ENCODE results near the gene FAM135A.
"Not testable (repeated sequence)": the region's sequence is repeated elsewhere in the genome, so short reads cannot be mapped to it uniquely, and the experiment has no call there.

FAM135A gene

DNA sequence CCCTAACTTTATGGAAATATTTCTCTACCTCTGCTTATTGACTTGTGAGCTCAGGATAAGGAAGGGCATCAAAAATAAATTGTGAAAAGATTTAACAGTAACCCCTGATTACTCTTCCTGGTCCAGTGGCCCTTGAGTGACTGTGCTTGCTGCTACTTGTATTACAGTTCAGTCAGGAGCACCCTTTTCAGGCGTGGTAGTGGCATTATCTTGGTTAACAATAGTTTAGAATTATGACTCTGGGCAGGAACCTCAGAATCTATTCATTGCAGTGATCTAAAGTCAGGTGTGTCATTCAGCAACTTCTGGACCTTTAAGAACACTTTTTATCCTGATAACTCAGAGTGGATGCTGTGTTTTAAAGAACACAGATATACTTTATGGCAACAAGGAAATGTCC, 43.4 kb downstream of the FAM135A start:
- peaks cover 10% of the 10 kb centered on the region for H3K36me3 ChIP-seq (ENCODE audit: control insufficient read depth, insufficient read depth, low read length)
- no peaks in the 10 kb centered on the region for H3K27me3 ChIP-seq (ENCODE audit: control insufficient read depth, insufficient read depth, low read length, poor library complexity, severe bottlenecking)
- H3K27ac ChIP-seq (ENCODE audit: insufficient read depth, low read depth, low read length, poor library complexity, severe bottlenecking), result no peak overlapping the region
- H3K4me1 ChIP-seq (ENCODE audit: control insufficient read depth, insufficient read depth, low read length), result no peaks in the 10 kb centered on the region
- no peak overlapping the region for H3K4me3 ChIP-seq (ENCODE audit: insufficient read depth, low read depth, low read length)
- 92 to 95% methylated on average over 1 of the region's 1 CpG for WGBS, 2 experiments
- no peaks in the 10 kb centered on the region for H3K9me3 ChIP-seq (ENCODE audit: control insufficient read depth, low read length)

DNA sequence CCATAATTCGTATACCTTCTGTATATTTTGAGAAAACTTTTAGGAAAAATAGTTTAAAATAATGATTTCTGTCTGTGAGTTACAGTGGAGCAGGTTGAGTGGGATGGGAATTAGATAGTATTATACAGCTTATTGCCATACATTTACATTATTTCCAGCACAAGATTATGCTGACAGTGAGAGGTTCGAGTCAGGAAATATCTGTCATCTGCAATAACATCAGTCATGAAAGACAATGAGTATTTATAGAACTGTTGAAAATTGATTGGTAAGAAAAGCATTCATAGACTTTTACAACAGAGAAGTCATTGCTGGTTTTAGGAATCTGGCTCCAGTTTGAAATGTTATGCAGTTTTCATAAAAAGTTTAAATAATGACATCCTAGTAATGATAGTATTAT, 45.9 kb downstream of the FAM135A start:
- Histone ChIP-seq H3K27ac (ENCODE audit: insufficient read depth, low read depth, low read length, poor library complexity, severe bottlenecking) (no peak overlapping the region), H3K9me3 (ENCODE audit: control insufficient read depth, low read length) (no peaks in the 10 kb centered on the region), H3K4me1 (ENCODE audit: control insufficient read depth, insufficient read depth, low read length) (no peaks in the 10 kb centered on the region), H3K36me3 (ENCODE audit: control insufficient read depth, insufficient read depth, low read length) (no peaks in the 10 kb centered on the region), H3K27me3 (ENCODE audit: control insufficient read depth, insufficient read depth, low read length, poor library complexity, severe bottlenecking) (no peaks in the 10 kb centered on the region), H3K4me3 (ENCODE audit: insufficient read depth, low read depth, low read length) (no peak overlapping the region)
- WGBS, 2 experiments, result 89 to 100% methylated on average over 1 of the region's 2 CpGs

DNA sequence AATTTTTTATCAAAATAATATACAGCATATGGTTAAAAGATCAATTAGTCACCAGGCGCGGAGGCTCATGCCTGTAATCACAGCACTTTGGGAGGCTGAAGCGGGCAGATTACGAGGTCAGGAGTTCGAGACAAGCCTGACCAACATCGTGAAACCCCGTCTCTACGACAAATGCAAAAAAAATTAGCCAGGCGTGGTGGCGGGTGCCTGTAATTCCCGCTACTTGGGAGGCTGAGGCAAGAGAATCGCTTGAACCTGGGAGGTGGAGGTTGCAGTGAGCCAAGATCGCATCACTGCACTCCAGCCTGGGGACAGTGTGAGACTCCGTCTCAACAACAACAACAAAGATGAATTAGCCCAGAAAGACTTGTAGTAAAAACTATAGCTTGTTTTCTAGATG, 46.4 kb downstream of the FAM135A start:
- not testable (repeated sequence) for H3K27me3 ChIP-seq (ENCODE audit: control insufficient read depth, insufficient read depth, low read length, poor library complexity, severe bottlenecking); H3K27ac ChIP-seq (ENCODE audit: insufficient read depth, low read depth, low read length, poor library complexity, severe bottlenecking)
- WGBS, 2 experiments, result 93 to 97% methylated on average over 13 to 14 of the region's 14 CpGs

DNA sequence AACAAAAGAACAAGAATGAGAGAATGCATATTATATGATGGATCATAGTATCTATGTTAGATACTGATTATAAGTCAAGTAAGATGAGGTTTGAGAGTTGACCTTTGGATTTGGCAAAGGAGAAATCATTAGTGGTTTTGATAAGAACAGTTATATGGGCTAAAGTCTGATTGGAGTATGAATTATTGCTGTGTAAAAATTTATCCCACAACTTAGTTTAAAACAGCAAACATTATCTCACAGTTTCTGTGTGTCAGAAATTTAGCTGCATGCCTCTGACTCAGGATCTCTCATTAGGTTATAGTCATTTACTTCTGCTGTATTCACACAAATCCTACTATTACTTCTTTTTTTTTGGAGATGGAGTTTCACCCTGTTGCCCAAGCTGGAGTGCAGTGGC, 56.7 kb downstream of the FAM135A start:
- Histone ChIP-seq H3K27me3 (ENCODE audit: control insufficient read depth, insufficient read depth, low read length, poor library complexity, severe bottlenecking) (no peaks in the 10 kb centered on the region), H3K4me3 (ENCODE audit: insufficient read depth, low read depth, low read length) (no peak overlapping the region), H3K36me3 (ENCODE audit: control insufficient read depth, insufficient read depth, low read length) (peaks cover 10% of the 10 kb centered on the region), H3K4me1 (ENCODE audit: control insufficient read depth, insufficient read depth, low read length) (peaks cover 18% of the 10 kb centered on the region), H3K9me3 (ENCODE audit: control insufficient read depth, low read length) (no peaks in the 10 kb centered on the region), H3K27ac (ENCODE audit: insufficient read depth, low read depth, low read length, poor library complexity, severe bottlenecking) (no peak overlapping the region)

More for the DNA sequence above, 46.4 kb downstream of the FAM135A start:
- H3K4me3 ChIP-seq (ENCODE audit: insufficient read depth, low read depth, low read length); H3K4me1 ChIP-seq (ENCODE audit: control insufficient read depth, insufficient read depth, low read length); H3K36me3 ChIP-seq (ENCODE audit: control insufficient read depth, insufficient read depth, low read length); H3K9me3 ChIP-seq (ENCODE audit: control insufficient read depth, low read length): not testable (repeated sequence)

DNA sequence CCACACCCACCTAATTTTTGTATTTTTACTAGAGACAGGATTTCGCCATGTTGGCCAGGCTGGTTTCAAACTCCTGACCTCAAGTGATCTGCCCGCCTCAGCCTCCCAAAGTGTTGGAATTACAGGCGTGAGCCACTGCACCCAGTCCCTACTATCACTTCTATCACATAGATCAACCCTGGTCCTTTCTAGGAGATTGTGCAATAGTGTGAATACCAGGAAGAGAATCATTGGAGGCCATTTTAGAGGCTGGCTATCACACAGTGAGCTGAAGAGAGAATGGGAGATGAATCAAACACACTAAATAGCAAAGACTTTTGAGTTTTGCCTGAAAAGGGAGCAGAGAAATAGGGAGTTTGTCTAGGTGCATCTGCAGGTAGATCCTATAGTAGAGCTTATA, 57.2 kb downstream of the FAM135A start:
- H3K27me3 ChIP-seq (ENCODE audit: control insufficient read depth, insufficient read depth, low read length, poor library complexity, severe bottlenecking); H3K27ac ChIP-seq (ENCODE audit: insufficient read depth, low read depth, low read length, poor library complexity, severe bottlenecking); H3K4me3 ChIP-seq (ENCODE audit: insufficient read depth, low read depth, low read length); H3K9me3 ChIP-seq (ENCODE audit: control insufficient read depth, low read length); H3K36me3 ChIP-seq (ENCODE audit: control insufficient read depth, insufficient read depth, low read length): not testable (repeated sequence)
- WGBS, 2 experiments, result 91 to 99% methylated on average over 3 of the region's 3 CpGs
- H3K4me1 ChIP-seq (ENCODE audit: control insufficient read depth, insufficient read depth, low read length), result peaks cover 19% of the 10 kb centered on the region

DNA sequence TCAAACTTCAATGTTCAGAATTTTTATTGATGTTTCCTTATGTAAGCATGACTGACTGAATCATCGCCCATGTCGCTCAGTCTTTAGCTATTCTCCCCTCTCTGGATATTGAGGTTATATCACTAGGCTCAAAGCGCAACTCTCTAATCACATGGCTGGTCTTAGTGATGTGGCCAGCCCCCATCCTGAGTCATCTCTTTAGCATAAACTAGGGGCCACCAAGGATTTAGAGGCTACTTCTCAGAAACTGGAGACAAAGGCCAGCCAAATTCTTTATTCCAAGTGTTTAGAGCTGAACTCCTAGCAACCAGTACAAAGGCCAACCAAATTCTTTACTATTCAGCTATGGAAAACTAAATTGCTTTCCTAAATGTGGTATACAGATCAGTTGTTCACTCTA, 61.4 kb downstream of the FAM135A start:
- Histone ChIP-seq H3K4me3 (ENCODE audit: insufficient read depth, low read depth, low read length) (no peak overlapping the region), H3K4me1 (ENCODE audit: control insufficient read depth, insufficient read depth, low read length) (peaks cover 20% of the 10 kb centered on the region), H3K36me3 (ENCODE audit: control insufficient read depth, insufficient read depth, low read length) (peaks cover 23% of the 10 kb centered on the region), H3K27me3 (ENCODE audit: control insufficient read depth, insufficient read depth, low read length, poor library complexity, severe bottlenecking) (no peaks in the 10 kb centered on the region), H3K9me3 (ENCODE audit: control insufficient read depth, low read length) (no peaks in the 10 kb centered on the region), H3K27ac (ENCODE audit: insufficient read depth, low read depth, low read length, poor library complexity, severe bottlenecking) (peak overlapping the region; percentile 88)
- WGBS, 2 experiments, result 75 to 78% methylated on average over 3 of the region's 3 CpGs

DNA sequence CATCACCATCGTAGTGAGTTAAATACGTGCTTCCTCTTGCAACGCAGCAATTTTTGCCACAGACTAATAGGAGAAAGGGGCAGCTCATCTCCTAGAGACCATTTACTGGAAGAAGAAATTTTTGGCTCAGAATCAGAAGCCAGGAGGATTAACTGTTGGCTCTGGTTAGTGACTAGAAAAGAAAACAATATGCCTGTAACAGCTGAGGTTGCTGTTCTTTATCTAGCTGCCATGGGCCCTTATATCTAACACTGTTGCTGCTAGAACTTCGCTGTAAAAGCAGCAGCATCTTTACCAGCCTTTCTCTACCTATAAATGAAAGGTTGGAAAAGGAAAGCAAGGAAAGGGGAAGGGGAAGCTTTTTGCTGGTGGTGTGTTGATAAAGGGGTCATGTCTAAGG, 65.9 kb downstream of the FAM135A start:
- Histone ChIP-seq H3K4me3 (ENCODE audit: insufficient read depth, low read depth, low read length) (no peak overlapping the region), H3K36me3 (ENCODE audit: control insufficient read depth, insufficient read depth, low read length) (peaks cover 13% of the 10 kb centered on the region), H3K27me3 (ENCODE audit: control insufficient read depth, insufficient read depth, low read length, poor library complexity, severe bottlenecking) (no peaks in the 10 kb centered on the region), H3K27ac (ENCODE audit: insufficient read depth, low read depth, low read length, poor library complexity, severe bottlenecking) (no peak overlapping the region), H3K4me1 (ENCODE audit: control insufficient read depth, insufficient read depth, low read length) (peaks cover 12% of the 10 kb centered on the region), H3K9me3 (ENCODE audit: control insufficient read depth, low read length) (no peaks in the 10 kb centered on the region)
- 93 to 96% methylated on average over 3 of the region's 4 CpGs for WGBS, 2 experiments

DNA sequence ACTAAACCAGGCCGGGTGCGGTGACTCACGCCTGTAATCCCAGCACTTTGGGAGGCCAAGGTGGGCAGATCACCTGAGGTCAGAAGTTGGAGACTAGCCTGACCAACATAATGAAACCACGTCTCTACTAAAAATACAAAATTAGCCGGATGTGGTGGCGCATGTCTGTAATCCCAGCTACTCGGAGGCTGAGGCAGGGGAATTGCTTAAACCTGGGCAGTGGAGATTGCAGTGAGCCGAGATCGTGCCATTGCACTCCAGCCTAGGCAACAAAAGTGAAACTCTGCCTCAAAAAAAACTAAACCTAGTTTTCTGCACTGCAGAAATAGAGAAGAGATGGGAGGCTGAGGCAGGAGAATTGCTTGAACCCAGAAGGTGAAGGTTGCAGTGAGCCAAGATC, 73.3 kb downstream of the FAM135A start:
- H3K4me3 ChIP-seq (ENCODE audit: insufficient read depth, low read depth, low read length); H3K27ac ChIP-seq (ENCODE audit: insufficient read depth, low read depth, low read length, poor library complexity, severe bottlenecking); H3K4me1 ChIP-seq (ENCODE audit: control insufficient read depth, insufficient read depth, low read length); H3K9me3 ChIP-seq (ENCODE audit: control insufficient read depth, low read length); H3K36me3 ChIP-seq (ENCODE audit: control insufficient read depth, insufficient read depth, low read length); H3K27me3 ChIP-seq (ENCODE audit: control insufficient read depth, insufficient read depth, low read length, poor library complexity, severe bottlenecking): not testable (repeated sequence)
- 95 to 96% methylated on average over 9 of the region's 9 CpGs for WGBS, 2 experiments

DNA sequence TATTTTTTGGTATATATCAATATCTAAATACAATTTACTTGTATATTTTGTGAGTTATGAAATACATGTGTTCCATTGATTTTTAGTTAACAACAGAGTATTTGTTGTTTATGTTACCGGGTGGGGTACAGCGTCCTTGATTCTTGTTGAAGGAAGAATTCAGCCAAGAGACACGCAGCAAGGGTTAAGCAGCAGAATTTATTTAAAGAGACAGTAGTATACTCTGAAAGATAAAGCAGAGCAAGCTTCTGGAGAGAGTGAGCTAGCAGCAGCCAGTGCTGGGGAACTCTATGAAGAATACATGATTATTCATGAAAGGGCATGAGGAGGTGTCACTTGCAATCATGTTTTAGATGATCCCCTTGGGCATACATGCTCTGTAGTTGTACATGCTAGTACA, 76.1 kb downstream of the FAM135A start:
- Histone ChIP-seq H3K4me3 (ENCODE audit: insufficient read depth, low read depth, low read length) (no peak overlapping the region), H3K27ac (ENCODE audit: insufficient read depth, low read depth, low read length, poor library complexity, severe bottlenecking) (no peak overlapping the region), H3K4me1 (ENCODE audit: control insufficient read depth, insufficient read depth, low read length) (no peaks in the 10 kb centered on the region), H3K36me3 (ENCODE audit: control insufficient read depth, insufficient read depth, low read length) (peaks cover 5% of the 10 kb centered on the region), H3K9me3 (ENCODE audit: control insufficient read depth, low read length) (no peaks in the 10 kb centered on the region), H3K27me3 (ENCODE audit: control insufficient read depth, insufficient read depth, low read length, poor library complexity, severe bottlenecking) (no peaks in the 10 kb centered on the region)
- 91 to 92% methylated on average over 3 of the region's 3 CpGs for whole genome bisulfite sequencing, 2 experiments

DNA sequence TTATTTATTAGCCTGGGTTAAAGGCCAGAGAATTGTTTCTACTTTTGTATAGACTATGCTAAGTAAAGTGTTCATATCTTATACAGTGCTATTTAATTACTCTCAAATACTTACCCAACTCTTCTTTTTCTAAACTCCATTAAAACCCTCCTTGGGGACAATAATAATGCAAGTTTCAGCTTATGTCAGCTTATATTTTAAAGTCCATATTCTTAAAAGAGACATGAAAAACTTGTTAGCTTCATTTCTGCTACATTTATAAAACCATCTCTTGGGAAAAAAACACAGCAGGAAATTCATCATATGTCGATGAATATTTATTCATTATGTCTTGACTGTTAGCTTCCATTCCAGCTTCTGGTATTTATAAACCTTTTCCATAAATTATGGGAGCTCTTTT, 81.5 kb downstream of the FAM135A start:
- Histone ChIP-seq H3K4me1 (ENCODE audit: control insufficient read depth, insufficient read depth, low read length) (no peaks in the 10 kb centered on the region), H3K27me3 (ENCODE audit: control insufficient read depth, insufficient read depth, low read length, poor library complexity, severe bottlenecking) (no peaks in the 10 kb centered on the region), H3K9me3 (ENCODE audit: control insufficient read depth, low read length) (no peaks in the 10 kb centered on the region), H3K36me3 (ENCODE audit: control insufficient read depth, insufficient read depth, low read length) (no peaks in the 10 kb centered on the region), H3K4me3 (ENCODE audit: insufficient read depth, low read depth, low read length) (no peak overlapping the region), H3K27ac (ENCODE audit: insufficient read depth, low read depth, low read length, poor library complexity, severe bottlenecking) (no peak overlapping the region)
- 100% methylated on average over 1 of the region's 1 CpG for WGBS, 2 experiments

DNA sequence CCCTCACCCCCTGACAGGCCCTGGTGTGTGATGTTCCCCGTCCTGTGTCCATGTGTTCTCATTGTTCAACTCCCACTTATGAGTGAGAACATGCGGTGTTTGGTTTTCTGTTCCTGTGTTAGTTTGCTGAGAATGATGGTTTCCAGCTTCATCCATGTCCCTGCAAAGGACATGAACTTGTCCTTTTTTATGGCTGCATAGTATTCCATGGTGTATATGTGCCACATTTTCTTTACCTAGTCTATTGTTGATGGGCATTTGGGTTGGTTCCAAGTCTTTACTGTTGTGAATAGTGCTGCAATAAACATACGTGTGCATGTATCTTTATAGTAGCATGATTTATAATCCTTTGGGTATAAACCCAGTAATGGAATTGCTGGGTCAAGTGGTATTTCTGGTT, 82.5 kb downstream of the FAM135A start:
- WGBS, 2 experiments, result 95 to 100% methylated on average over 2 of the region's 3 CpGs
- not testable (repeated sequence) for H3K27me3 ChIP-seq (ENCODE audit: control insufficient read depth, insufficient read depth, low read length, poor library complexity, severe bottlenecking)

More for the DNA sequence above, 82.5 kb downstream of the FAM135A start:
- H3K4me3 ChIP-seq (ENCODE audit: insufficient read depth, low read depth, low read length); H3K27ac ChIP-seq (ENCODE audit: insufficient read depth, low read depth, low read length, poor library complexity, severe bottlenecking); H3K36me3 ChIP-seq (ENCODE audit: control insufficient read depth, insufficient read depth, low read length); H3K4me1 ChIP-seq (ENCODE audit: control insufficient read depth, insufficient read depth, low read length); H3K9me3 ChIP-seq (ENCODE audit: control insufficient read depth, low read length): not testable (repeated sequence)
